T-helper 22 cell (primary cell): ENCODE data around the gene TSC1.

Source experiments
- DNase-seq: peaks from one replicate; pipeline ENCODE4 v3.0.0-alpha.2; 2020; ENCODE audit warnings: low read depth

TSC1 gene

GRCh38 chr9:132862533-132862932, 81.9 kb downstream of the TSC1 start:
- no peak for DNase-seq

- no peak for DNase-seq
Measured at GRCh38 chr9:132861666-132862065, 82.8 kb downstream of the TSC1 start.

- DNase-seq, result no peak
Measured at GRCh38 chr9:132858751-132859150, 85.7 kb downstream of the TSC1 start.

GRCh38 chr9:132857616-132858342, 86.6 kb downstream of the TSC1 start:
- DNase-seq, result no peak

GRCh38 chr9:132857031-132857430, 87.4 kb downstream of the TSC1 start:
- no peak for DNase-seq

GRCh38 chr9:132855904-132856303, 88.5 kb downstream of the TSC1 start:
- no peak for DNase-seq

GRCh38 chr9:132854832-132855231, 89.6 kb downstream of the TSC1 start:
- no peak for DNase-seq

- no peak for DNase-seq
Measured at GRCh38 chr9:132853482-132853881, 90.9 kb downstream of the TSC1 start.

GRCh38 chr9:132849185-132849706, 95.2 kb downstream of the TSC1 start:
- DNase-seq, result no peak

- DNase-seq, result no peak
Measured at GRCh38 chr9:132846918-132847515, 97.4 kb downstream of the TSC1 start.

GRCh38 chr9:132846109-132846917, 98.1 kb downstream of the TSC1 start:
- DNase-seq, result no peak

GRCh38 chr9:132842124-132843044, 102.0 kb downstream of the TSC1 start:
- no peak for DNase-seq
